ENCODE data around the gene PTGR2. TPM values are rescaled to one million over a fixed set of nuclear protein-coding genes. Genes with fewer than 3 reads are reported as not detected.

The PTGR2 gene
- total RNA-seq, result 1 to 10 TPM; 5.1 to 8.7 TPM
- polyA plus RNA-seq, result 1 to 10 TPM; 3.3 to 5.8 TPM
- long read RNA-seq, donor 1, partial matches to known transcripts, result 2 of 10 reads
- long read RNA-seq, donor 1, other reads (novel, unspliced or antisense), result 3 of 10 reads
- long read RNA-seq, donor 2, partial matches to known transcripts, result 0 of 2 reads
- long read RNA-seq, donor 2, other reads (novel, unspliced or antisense), result 0 of 2 reads

- intact Hi-C loops (cut with DNase I), result loop anchor here in 1 of 2 donors (5.0 kb wide), 1 partner anchor 36 kb away; the partner anchor contains the start of gene ZNF410
- H3K36me3 ChIP-seq (ENCODE audit: control insufficient read depth in 1 of 2, insufficient read depth in 2 of 2, low read length in 1 of 2), result no peaks in the 10 kb centered on the region
These were observed at the start of gene PTGR2 for GRCh38 chr14:73851567-73852382. TSS of gene PTGR2 (plus strand) at chr14:73851831. CDS start at chr14:73858863, 7,032 bp downstream.

GRCh38 chr14:73802431-73803188 lies 49.0 kb upstream of the PTGR2 start:
- Histone ChIP-seq H3K4me1 (ENCODE audit: control insufficient read depth in 1 of 2, insufficient read depth in 2 of 2, low read length in 2 of 2) (no peaks in the 10 kb centered on the region), H3K27me3 (ENCODE audit: control insufficient read depth in 1 of 2, insufficient read depth in 2 of 2, low read length in 1 of 2) (no peaks in the 10 kb centered on the region), H3K4me3 (ENCODE audit: low read length in 2 of 2) (no peak overlapping the region), H3K27ac (ENCODE audit: low read depth in 1 of 2, low read length in 2 of 2) (no peak overlapping the region), H3K36me3 (ENCODE audit: control insufficient read depth in 1 of 2, insufficient read depth in 2 of 2, low read length in 1 of 2) (no peaks in the 10 kb centered on the region), H3K9me3 (ENCODE audit: control insufficient read depth, low read length) (no peaks in the 10 kb centered on the region)
- 81 to 87% methylated on average over 10 of the region's 10 CpGs for WGBS, 2 donors
- intact Hi-C loops (cut with DNase I), result no loop called here
- ATAC-seq (ENCODE audit: low FRiP score) (no peak), DNase-seq (peak in 1 of 2 donors; percentile 69)

More at GRCh38 chr14:73851567-73852382, at the start of gene PTGR2:
- peak within 1 kb of the TSS; percentile 59 to 70 for H3K27ac ChIP-seq (ENCODE audit: low read depth in 1 of 2, low read length in 2 of 2)
- H3K9me3 ChIP-seq (ENCODE audit: control insufficient read depth, low read length), result no peaks in the 10 kb centered on the region
- peak within 1 kb of the TSS; percentile 44 to 63 for H3K4me3 ChIP-seq (ENCODE audit: low read length in 2 of 2)
- WGBS, 2 donors, result 1 to 2% methylated on average over 50 to 51 of the region's 51 CpGs
- ATAC-seq (ENCODE audit: low FRiP score), result peak; percentile 99
- DNase-seq, result peak; percentile 98
- no peaks in the 10 kb centered on the region for H3K4me1 ChIP-seq (ENCODE audit: control insufficient read depth in 1 of 2, insufficient read depth in 2 of 2, low read length in 2 of 2)
- H3K27me3 ChIP-seq (ENCODE audit: control insufficient read depth in 1 of 2, insufficient read depth in 2 of 2, low read length in 1 of 2), result no peaks in the 10 kb centered on the region

- WGBS, 2 donors, result 75 to 77% methylated on average over 2 of the region's 2 CpGs
- H3K36me3 ChIP-seq (ENCODE audit: control insufficient read depth in 1 of 2, insufficient read depth in 2 of 2, low read length in 1 of 2), result no peaks in the 10 kb centered on the region
- intact Hi-C loops (cut with DNase I), result no loop called here
- H3K9me3 ChIP-seq (ENCODE audit: control insufficient read depth, low read length), result no peaks in the 10 kb centered on the region
- no peak overlapping the region for H3K27ac ChIP-seq (ENCODE audit: low read depth in 1 of 2, low read length in 2 of 2)
- ATAC-seq (ENCODE audit: low FRiP score), result no peak
- no peak for DNase-seq
- H3K27me3 ChIP-seq (ENCODE audit: control insufficient read depth in 1 of 2, insufficient read depth in 2 of 2, low read length in 1 of 2), result no peaks in the 10 kb centered on the region
- no peak overlapping the region for H3K4me3 ChIP-seq (ENCODE audit: low read length in 2 of 2)
- H3K4me1 ChIP-seq (ENCODE audit: control insufficient read depth in 1 of 2, insufficient read depth in 2 of 2, low read length in 2 of 2), result no peaks in the 10 kb centered on the region
These were observed 47.0 kb upstream of the PTGR2 start for GRCh38 chr14:73804636-73805035.

GRCh38 chr14:73807457-73807856 lies 44.2 kb upstream of the PTGR2 start:
- WGBS, 2 donors, result 95 to 100% methylated on average over 1 of the region's 1 CpG
- H3K27ac ChIP-seq (ENCODE audit: low read depth in 1 of 2, low read length in 2 of 2), result no peak overlapping the region
- H3K4me1 ChIP-seq (ENCODE audit: control insufficient read depth in 1 of 2, insufficient read depth in 2 of 2, low read length in 2 of 2), result no peaks in the 10 kb centered on the region
- intact Hi-C loops (cut with DNase I), result no loop called here
- no peaks in the 10 kb centered on the region for H3K9me3 ChIP-seq (ENCODE audit: control insufficient read depth, low read length)
- ATAC-seq (ENCODE audit: low FRiP score), result no peak
- H3K36me3 ChIP-seq (ENCODE audit: control insufficient read depth in 1 of 2, insufficient read depth in 2 of 2, low read length in 1 of 2), result no peaks in the 10 kb centered on the region
- no peak for DNase-seq
- H3K4me3 ChIP-seq (ENCODE audit: low read length in 2 of 2), result no peak overlapping the region
- no peaks in the 10 kb centered on the region for H3K27me3 ChIP-seq (ENCODE audit: control insufficient read depth in 1 of 2, insufficient read depth in 2 of 2, low read length in 1 of 2)

- Histone ChIP-seq H3K36me3 (ENCODE audit: control insufficient read depth in 1 of 2, insufficient read depth in 2 of 2, low read length in 1 of 2) (no peaks in the 10 kb centered on the region), H3K9me3 (ENCODE audit: control insufficient read depth, low read length) (no peaks in the 10 kb centered on the region), H3K27ac (ENCODE audit: low read depth in 1 of 2, low read length in 2 of 2) (no peak overlapping the region), H3K4me3 (ENCODE audit: low read length in 2 of 2) (no peak overlapping the region), H3K4me1 (ENCODE audit: control insufficient read depth in 1 of 2, insufficient read depth in 2 of 2, low read length in 2 of 2) (no peaks in the 10 kb centered on the region), H3K27me3 (ENCODE audit: control insufficient read depth in 1 of 2, insufficient read depth in 2 of 2, low read length in 1 of 2) (no peaks in the 10 kb centered on the region)
- intact Hi-C loops (cut with DNase I), result no loop called here
- no peak for DNase-seq
- WGBS, 2 donors, result 78% methylated on average over 6 of the region's 6 CpGs
- no peak for ATAC-seq (ENCODE audit: low FRiP score)
These were observed 42.2 kb upstream of the PTGR2 start for GRCh38 chr14:73809391-73809790.

GRCh38 chr14:73810478-73811163 lies 41.0 kb upstream of the PTGR2 start:
- intact Hi-C loops (cut with DNase I), result no loop called here
- Histone ChIP-seq H3K4me1 (ENCODE audit: control insufficient read depth in 1 of 2, insufficient read depth in 2 of 2, low read length in 2 of 2) (no peaks in the 10 kb centered on the region), H3K4me3 (ENCODE audit: low read length in 2 of 2) (no peak overlapping the region), H3K27ac (ENCODE audit: low read depth in 1 of 2, low read length in 2 of 2) (no peak overlapping the region), H3K36me3 (ENCODE audit: control insufficient read depth in 1 of 2, insufficient read depth in 2 of 2, low read length in 1 of 2) (no peaks in the 10 kb centered on the region), H3K27me3 (ENCODE audit: control insufficient read depth in 1 of 2, insufficient read depth in 2 of 2, low read length in 1 of 2) (no peaks in the 10 kb centered on the region), H3K9me3 (ENCODE audit: control insufficient read depth, low read length) (no peaks in the 10 kb centered on the region)
- DNase-seq (no peak), ATAC-seq (ENCODE audit: low FRiP score) (no peak)
- 91 to 93% methylated on average over 13 of the region's 13 CpGs for WGBS, 2 donors

- H3K27ac ChIP-seq (ENCODE audit: low read depth in 1 of 2, low read length in 2 of 2), result no peak overlapping the region
- intact Hi-C loops (cut with DNase I), result no loop called here
- no peaks in the 10 kb centered on the region for H3K4me1 ChIP-seq (ENCODE audit: control insufficient read depth in 1 of 2, insufficient read depth in 2 of 2, low read length in 2 of 2)
- no peak overlapping the region for H3K4me3 ChIP-seq (ENCODE audit: low read length in 2 of 2)
- no peaks in the 10 kb centered on the region for H3K9me3 ChIP-seq (ENCODE audit: control insufficient read depth, low read length)
- no peak for DNase-seq
- WGBS, 2 donors, result 89 to 93% methylated on average over 2 of the region's 2 CpGs
- H3K36me3 ChIP-seq (ENCODE audit: control insufficient read depth in 1 of 2, insufficient read depth in 2 of 2, low read length in 1 of 2), result no peaks in the 10 kb centered on the region
- no peaks in the 10 kb centered on the region for H3K27me3 ChIP-seq (ENCODE audit: control insufficient read depth in 1 of 2, insufficient read depth in 2 of 2, low read length in 1 of 2)
- no peak for ATAC-seq (ENCODE audit: low FRiP score)
These were observed 40.5 kb upstream of the PTGR2 start for GRCh38 chr14:73811164-73811503.

- H3K27me3 ChIP-seq (ENCODE audit: control insufficient read depth in 1 of 2, insufficient read depth in 2 of 2, low read length in 1 of 2), result no peaks in the 10 kb centered on the region
- H3K4me1 ChIP-seq (ENCODE audit: control insufficient read depth in 1 of 2, insufficient read depth in 2 of 2, low read length in 2 of 2), result no peaks in the 10 kb centered on the region
- no peak for ATAC-seq (ENCODE audit: low FRiP score)
- H3K4me3 ChIP-seq (ENCODE audit: low read length in 2 of 2), result no peak overlapping the region
- no peaks in the 10 kb centered on the region for H3K9me3 ChIP-seq (ENCODE audit: control insufficient read depth, low read length)
- WGBS, 2 donors, result 58 to 68% methylated on average over 4 of the region's 4 CpGs
- H3K27ac ChIP-seq (ENCODE audit: low read depth in 1 of 2, low read length in 2 of 2), result no peak overlapping the region
- H3K36me3 ChIP-seq (ENCODE audit: control insufficient read depth in 1 of 2, insufficient read depth in 2 of 2, low read length in 1 of 2), result no peaks in the 10 kb centered on the region
- intact Hi-C loops (cut with DNase I), result no loop called here
- no peak for DNase-seq
These were observed 37.5 kb upstream of the PTGR2 start for GRCh38 chr14:73814153-73814552.
